ENCODE measurements around the gene C6orf58.

Gene C6orf58

GRCh38 chr6:127566651-127567050, 10.3 kb upstream of the C6orf58 start:
- Histone ChIP-seq H3K4me1 (ENCODE audit: low read length) (no peaks in the 10 kb centered on the region), H3K27me3 (replicated peaks; ENCODE audit: insufficient read depth, low read length) (no peaks in the 10 kb centered on the region), H2AFZ (ENCODE audit: low read length) (no peak overlapping the region), H3K36me3 (replicated peaks; ENCODE audit: insufficient read depth, low read length) (no peaks in the 10 kb centered on the region), H3K4me3 (ENCODE audit: low read length) (no peak overlapping the region), H3K9ac (ENCODE audit: low read length) (no peak overlapping the region), H3F3A (ENCODE audit: insufficient read depth, low read length) (no peaks in the 10 kb centered on the region), H4K20me1 (ENCODE audit: insufficient read depth, low read length) (no peaks in the 10 kb centered on the region), H3K4me2 (ENCODE audit: low read depth, low read length) (no peak overlapping the region), H3K79me2 (ENCODE audit: low read length) (no peaks in the 10 kb centered on the region), H3K9me3 (replicated peaks; ENCODE audit: insufficient read depth, low read length) (no peaks in the 10 kb centered on the region), H3K27ac (ENCODE audit: low read length) (no peak overlapping the region), H3K9me2 (replicated peaks; ENCODE audit: insufficient read depth, low read length) (no peaks in the 10 kb centered on the region)
- DNase-seq = no peak
- no peak for TF ChIP-seq EZH2 (optimal IDR thresholded peaks at IDR 0.05; ENCODE audit: low read depth, low read length)
- no peak for TF ChIP-seq CTCF (IDR thresholded peaks at IDR 0.05; ENCODE audit: low read length)
- TF ChIP-seq EZH2phosphoT487 (IDR thresholded peaks at IDR 0.05; ENCODE audit: low read length) = no peak

GRCh38 chr6:127567476-127567875, 9.5 kb upstream of the C6orf58 start:
- Histone ChIP-seq H2AFZ (ENCODE audit: low read length) (no peak overlapping the region), H3K4me2 (ENCODE audit: low read depth, low read length) (no peak overlapping the region), H3K4me1 (ENCODE audit: low read length) (no peaks in the 10 kb centered on the region), H3K9ac (ENCODE audit: low read length) (no peak overlapping the region), H3K4me3 (ENCODE audit: low read length) (no peak overlapping the region), H3K27ac (ENCODE audit: low read length) (no peak overlapping the region), H4K20me1 (ENCODE audit: insufficient read depth, low read length) (no peaks in the 10 kb centered on the region), H3F3A (ENCODE audit: insufficient read depth, low read length) (no peaks in the 10 kb centered on the region), H3K9me3 (replicated peaks; ENCODE audit: insufficient read depth, low read length) (no peaks in the 10 kb centered on the region), H3K36me3 (replicated peaks; ENCODE audit: insufficient read depth, low read length) (no peaks in the 10 kb centered on the region), H3K79me2 (ENCODE audit: low read length) (no peaks in the 10 kb centered on the region), H3K9me2 (replicated peaks; ENCODE audit: insufficient read depth, low read length) (no peaks in the 10 kb centered on the region), H3K27me3 (replicated peaks; ENCODE audit: insufficient read depth, low read length) (no peaks in the 10 kb centered on the region)
- no peak for DNase-seq
- TF ChIP-seq CTCF (IDR thresholded peaks at IDR 0.05; ENCODE audit: low read length) = no peak
- no peak for TF ChIP-seq EZH2 (optimal IDR thresholded peaks at IDR 0.05; ENCODE audit: low read depth, low read length)
- no peak for TF ChIP-seq EZH2phosphoT487 (IDR thresholded peaks at IDR 0.05; ENCODE audit: low read length)

- Histone ChIP-seq H3K79me2 (ENCODE audit: low read length) (no peaks in the 10 kb centered on the region), H3K36me3 (replicated peaks; ENCODE audit: insufficient read depth, low read length) (no peaks in the 10 kb centered on the region), H3K9me2 (replicated peaks; ENCODE audit: insufficient read depth, low read length) (no peaks in the 10 kb centered on the region), H2AFZ (ENCODE audit: low read length) (no peak overlapping the region), H3K4me2 (ENCODE audit: low read depth, low read length) (no peak overlapping the region), H3K9ac (ENCODE audit: low read length) (no peak overlapping the region), H3K27ac (ENCODE audit: low read length) (no peak overlapping the region), H3K4me3 (ENCODE audit: low read length) (no peak overlapping the region), H3K27me3 (replicated peaks; ENCODE audit: insufficient read depth, low read length) (no peaks in the 10 kb centered on the region), H4K20me1 (ENCODE audit: insufficient read depth, low read length) (no peaks in the 10 kb centered on the region), H3K9me3 (replicated peaks; ENCODE audit: insufficient read depth, low read length) (no peaks in the 10 kb centered on the region), H3K4me1 (ENCODE audit: low read length) (no peaks in the 10 kb centered on the region), H3F3A (ENCODE audit: insufficient read depth, low read length) (no peaks in the 10 kb centered on the region)
- TF ChIP-seq EZH2 (optimal IDR thresholded peaks at IDR 0.05; ENCODE audit: low read depth, low read length) (no peak), EZH2phosphoT487 (IDR thresholded peaks at IDR 0.05; ENCODE audit: low read length) (no peak), CTCF (IDR thresholded peaks at IDR 0.05; ENCODE audit: low read length) (no peak)
- no peak for DNase-seq
These were observed 6.1 kb upstream of the C6orf58 start for GRCh38 chr6:127570739-127571389.

Data from MM.1S (cell line).